Endothelial cell of umbilical vein (primary cell): ENCODE measurements around the gene ITPR2. TPM values are rescaled to one million over a fixed set of nuclear protein-coding genes. Genes with fewer than 3 reads are reported as not detected.
"Not testable (repeated sequence)": the region's sequence is repeated elsewhere in the genome, so short reads cannot be mapped to it uniquely, and the experiment has no call there.

Experiments used
- BruUV-seq: library from RNA; stranded (reverse); fragments of 400-500 nt; replicated peaks from 2 replicates; lab custom pipeline; 2021; lab: Mats Ljungman, UMichigan
- CTCF ChIA-PET: fragments of 300-600, 350-600 bp; sonication (Branson Sonifier 250); formaldehyde crosslinking; loops from one replicate; lab custom pipeline; 2021; ENCODE audit warnings: antibody characterized with exemption, inconsistent platforms; lab: Charles Lee
- POLR2A ChIA-PET: fragments of 300-600, 350-600 bp; sonication (Branson Sonifier 250); formaldehyde crosslinking; loops from one replicate; lab custom pipeline; 2021; ENCODE audit warnings: antibody characterized with exemption, inconsistent platforms; lab: Charles Lee
- DNase-seq: peaks from one replicate; pipeline ENCODE4 v3.0.0-alpha.2; 2011; ENCODE audit warnings: low read depth, low spot score
- FAIRE-seq: peaks from 2 replicates; lab custom pipeline; 2011; peaks lifted over from hg19 to GRCh38; lab: Jason Lieb, UNC
- H2AFZ ChIP-seq: 2 replicates; pipeline ENCODE4 v1.6.0; 2012; ENCODE audit warnings: low read depth, low read length, control low read depth, inconsistent platforms
- H3K27ac ChIP-seq: 2 replicates; pipeline ENCODE4 v1.5.1; 2011; ENCODE audit warnings: low read depth, mild to moderate bottlenecking, control low read depth, low read length, moderate library complexity; ENCODE audit not compliant: insufficient read depth
- H3K27me3 ChIP-seq, 2 experiments: 2 replicates each; pipeline versions ENCODE4 v1.6.0 to v1.6.1; 2011; ENCODE audit warnings: low read length in 2 of 2, mixed read lengths in 1 of 2; ENCODE audit not compliant: control insufficient read depth in 2 of 2, insufficient read depth in 2 of 2
- H3K36me3 ChIP-seq, 2 experiments: 2 replicates in 1 of 2; 3 replicates in 1 of 2; pipeline ENCODE4 v1.5.1; 2011; ENCODE audit warnings: low read length in 2 of 2, mild to moderate bottlenecking in 1 of 2, moderate library complexity in 1 of 2; ENCODE audit not compliant: control insufficient read depth in 2 of 2, insufficient read depth in 2 of 2; ENCODE audit errors: extremely low read depth in 1 of 2
- H3K4me1 ChIP-seq: 3 replicates; pipeline ENCODE4 v1.5.1; 2011; ENCODE audit warnings: mild to moderate bottlenecking, low read length; ENCODE audit not compliant: control insufficient read depth, insufficient read depth; ENCODE audit errors: extremely low read depth
- H3K4me2 ChIP-seq: 2 replicates; pipeline ENCODE4 v1.6.1; 2011; ENCODE audit warnings: low read length, control low read depth, mixed read lengths; ENCODE audit not compliant: insufficient read depth
- H3K4me3 ChIP-seq, 3 experiments: fragments of 200-600 bp in 1 of 3; sonication (generic), shearing (Covaris generic) in 1 of 3; replicated peaks in 1 of 3; 2 replicates each; pipeline ENCODE4 v1.5.1; 2011 to 2016; ENCODE audit warnings: control low read depth in 3 of 3, low read length in 3 of 3, mild to moderate bottlenecking in 2 of 3, inconsistent platforms in 1 of 3, low read depth in 1 of 3, moderate library complexity in 1 of 3; ENCODE audit not compliant: insufficient read depth in 1 of 3
- H3K79me2 ChIP-seq: 2 replicates; pipeline ENCODE4 v1.6.0; 2012; ENCODE audit warnings: low read length, inconsistent platforms; ENCODE audit not compliant: control insufficient read depth, insufficient read depth
- H3K9ac ChIP-seq: replicated peaks from 2 replicates; pipeline ENCODE3; 2011; ENCODE audit warnings: low read length, control low read depth; ENCODE audit not compliant: insufficient read depth; ENCODE audit errors: extremely low read depth
- H3K9me1 ChIP-seq: replicated peaks from 3 replicates; pipeline ENCODE4 v1.6.0; 2011; ENCODE audit warnings: mild to moderate bottlenecking, low read length; ENCODE audit not compliant: control insufficient read depth, insufficient read depth; ENCODE audit errors: extremely low read depth
- H3K9me3 ChIP-seq: replicated peaks from 2 replicates; pipeline ENCODE4 v1.5.1; 2012; ENCODE audit warnings: low read length, inconsistent platforms; ENCODE audit not compliant: control insufficient read depth, insufficient read depth
- H4K20me1 ChIP-seq: replicated peaks from 2 replicates; pipeline ENCODE3; 2011; ENCODE audit warnings: mild to moderate bottlenecking, low read length; ENCODE audit not compliant: control insufficient read depth, insufficient read depth; ENCODE audit errors: extremely low read depth
- CTCF ChIP-seq, 2 donors: IDR thresholded peaks; 1 replicate in 1 of 2; 2 replicates in 1 of 2; pipeline ENCODE4 v1.5.1; 2011; ENCODE audit warnings: low read length in 2 of 2, mild to moderate bottlenecking in 2 of 2, moderate library complexity in 2 of 2, control low read depth in 1 of 2, inconsistent platforms in 1 of 2, low read depth in 1 of 2; ENCODE audit not compliant: insufficient read depth in 1 of 2; ENCODE audit errors: extremely low read depth in 1 of 2
- EZH2 ChIP-seq: IDR thresholded peaks from 2 replicates; pipeline ENCODE4 v1.6.1; 2012; ENCODE audit warnings: borderline replicate concordance, low read depth, mild to moderate bottlenecking, moderate library complexity, low read length, inconsistent platforms; ENCODE audit not compliant: severe bottlenecking
- FOS ChIP-seq: IDR thresholded peaks from 2 replicates; pipeline ENCODE4 v1.6.1; 2011; ENCODE audit warnings: mild to moderate bottlenecking, low read length, moderate library complexity, borderline replicate concordance; ENCODE audit not compliant: insufficient read depth
- GATA2 ChIP-seq: IDR thresholded peaks from 2 replicates; pipeline ENCODE4 v1.7.0; 2011; ENCODE audit warnings: low read depth, mild to moderate bottlenecking, moderate library complexity, mixed read lengths, low read length; ENCODE audit not compliant: insufficient read length, insufficient read depth
- JUN ChIP-seq: IDR thresholded peaks from 2 replicates; pipeline ENCODE4 v1.6.1; 2011; ENCODE audit warnings: borderline replicate concordance, low read depth; ENCODE audit not compliant: insufficient read length, insufficient read depth
- MYC ChIP-seq: IDR thresholded peaks from one replicate; pipeline ENCODE4 v1.6.1; 2011; ENCODE audit warnings: mild to moderate bottlenecking, low read depth, low read length
- POLR2A ChIP-seq: IDR thresholded peaks from 2 replicates; pipeline ENCODE4 v1.6.1; 2012; ENCODE audit warnings: low read depth, mild to moderate bottlenecking, control low read depth, low read length
- POLR2AphosphoS5 ChIP-seq: IDR thresholded peaks from 2 replicates; pipeline ENCODE4 v1.6.1; 2012; ENCODE audit warnings: low read depth, mild to moderate bottlenecking, control low read depth, low read length, moderate library complexity; ENCODE audit not compliant: insufficient read depth
- dilution Hi-C: fragments of 300-500 bp; cut with MboI; formaldehyde crosslinking; loops from one replicate; pipeline ENCODE4 v1.15.0; 2019; ENCODE audit warnings: low sequenced_read_pairs; ENCODE audit not compliant: extremely low pct_ligation_motif_present
- intact Hi-C: fragments of 100-400 bp; cut with micrococcal nuclease; formaldehyde crosslinking; loops from one replicate; pipeline ENCODE4 v1.10.0; 2022
- polyA plus RNA-seq, 4 experiments: library from polyadenylated mRNA; depleted of rRNA in 3 of 4; stranded (reverse) in 3 of 4; unstranded in 1 of 4; fragments of >200 nt; gene quantifications; 2 replicates each; pipeline versions ENCODE4 v1.2.1 to v1.2.3, GENCODE V29; 2011 to 2012; ENCODE audit warnings: missing spikeins in 1 of 4
- total RNA-seq: library from RNA; stranded (reverse); gene quantifications from 2 replicates; pipeline ENCODE4 v1.2.3, GENCODE V29; 2021
- TF ChIP-seq, protein P1 (sequence below): IDR thresholded peaks from 2 replicates; pipeline ENCODE4 v1.6.1; 2011; ENCODE audit not compliant: insufficient read depth, insufficient read length

ITPR2 gene
- total and polyA plus RNA-seq, 2 donors (not counting 3 experiments of a cell fraction or from before 2014, with no cell fraction given): 16.2 to 86.8 TPM

DNA sequence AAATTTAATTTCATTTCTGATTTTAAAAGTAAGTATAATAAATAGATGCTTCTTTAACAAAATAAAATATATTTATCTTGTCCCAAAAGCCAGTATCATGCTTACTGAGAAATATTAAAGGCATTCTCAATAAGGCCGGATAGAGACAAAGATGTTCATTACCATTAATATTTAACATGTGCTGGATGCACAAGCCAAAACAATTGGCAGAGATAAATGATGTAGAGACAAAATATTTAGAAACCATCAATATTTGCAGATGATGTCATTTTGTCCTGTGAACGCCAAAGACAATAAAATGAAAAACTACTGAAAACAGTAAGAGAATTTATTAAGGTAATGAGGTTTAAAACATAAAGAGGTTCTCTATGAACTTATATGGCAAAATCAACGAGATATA, 313.5 kb downstream of the ITPR2 start:
- CTCF ChIA-PET: no interaction called here
- H3K4me2 ChIP-seq: no peak overlapping the region
- BruUV-seq: no TSS peak
- no peaks in the 10 kb centered on the region for H4K20me1 ChIP-seq
- FAIRE-seq (no peak), DNase-seq (no peak)
- no peaks in the 10 kb centered on the region for H3K79me2 ChIP-seq
- H3K9me3 ChIP-seq: no peaks in the 10 kb centered on the region
- no peaks in the 10 kb centered on the region for H3K27me3 ChIP-seq
- POLR2A ChIA-PET: no interaction called here
- H3K36me3 ChIP-seq: peaks cover 0 to 2% of the 10 kb centered on the region in 2 experiments
- TF ChIP-seq MYC (no peak), CTCF (IDR thresholded peaks at IDR 0.05; ENCODE audit: extremely low read depth in 1 of 2, insufficient read depth in 1 of 2, low read depth in 1 of 2, low read length in 2 of 2) (no peak), FOS (no peak), EZH2 (no peak), GATA2 (no peak), POLR2A (no peak), POLR2AphosphoS5 (no peak), JUN (no peak)
- TF ChIP-seq, protein P1, sequence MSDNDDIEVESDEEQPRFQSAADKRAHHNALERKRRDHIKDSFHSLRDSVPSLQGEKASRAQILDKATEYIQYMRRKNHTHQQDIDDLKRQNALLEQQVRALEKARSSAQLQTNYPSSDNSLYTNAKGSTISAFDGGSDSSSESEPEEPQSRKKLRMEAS: no peak
- peaks cover 8% of the 10 kb centered on the region for H3K4me1 ChIP-seq
- H3K9me1 ChIP-seq: no peaks in the 10 kb centered on the region
- intact Hi-C loops (no loop called here), dilution Hi-C loops (no loop called here)
- no peak overlapping the region for H3K9ac ChIP-seq
- H3K27ac ChIP-seq: no peak overlapping the region
- H2AFZ ChIP-seq: no peak overlapping the region
- H3K4me3 ChIP-seq: no peak overlapping the region

- H3K4me1 ChIP-seq, H3K4me2 ChIP-seq, DNase-seq, BruUV-seq, H3K36me3 ChIP-seq, H3K4me3 ChIP-seq, CTCF ChIA-PET, H3K9me3 ChIP-seq, H4K20me1 ChIP-seq, H2AFZ ChIP-seq, POLR2A ChIA-PET, H3K27ac ChIP-seq, dilution Hi-C loops, intact Hi-C loops, FAIRE-seq, H3K27me3 ChIP-seq, H3K9me1 ChIP-seq, H3K79me2 ChIP-seq, H3K9ac ChIP-seq: not testable (repeated sequence)
These were observed 315.7 kb downstream of the ITPR2 start for GRCh38 chr12:26517320-26517719.
